GM18909 (cell line): ENCODE results near the gene SP2.
A peak's percentile ranks its signal among the peaks of the same experiment; 100 is the strongest.
"Not testable (repeated sequence)": the region's sequence is repeated elsewhere in the genome, so short reads cannot be mapped to it uniquely, and the experiment has no call there.

Source experiments
- ATAC-seq: cut with Tn5 transposase; IDR thresholded peaks from one replicate; pipeline ENCODE4 v1.9.1; 2021; ENCODE audit warnings: mild to moderate bottlenecking; ENCODE audit not compliant: unreplicated experiment, poor library complexity

SP2 gene

DNA sequence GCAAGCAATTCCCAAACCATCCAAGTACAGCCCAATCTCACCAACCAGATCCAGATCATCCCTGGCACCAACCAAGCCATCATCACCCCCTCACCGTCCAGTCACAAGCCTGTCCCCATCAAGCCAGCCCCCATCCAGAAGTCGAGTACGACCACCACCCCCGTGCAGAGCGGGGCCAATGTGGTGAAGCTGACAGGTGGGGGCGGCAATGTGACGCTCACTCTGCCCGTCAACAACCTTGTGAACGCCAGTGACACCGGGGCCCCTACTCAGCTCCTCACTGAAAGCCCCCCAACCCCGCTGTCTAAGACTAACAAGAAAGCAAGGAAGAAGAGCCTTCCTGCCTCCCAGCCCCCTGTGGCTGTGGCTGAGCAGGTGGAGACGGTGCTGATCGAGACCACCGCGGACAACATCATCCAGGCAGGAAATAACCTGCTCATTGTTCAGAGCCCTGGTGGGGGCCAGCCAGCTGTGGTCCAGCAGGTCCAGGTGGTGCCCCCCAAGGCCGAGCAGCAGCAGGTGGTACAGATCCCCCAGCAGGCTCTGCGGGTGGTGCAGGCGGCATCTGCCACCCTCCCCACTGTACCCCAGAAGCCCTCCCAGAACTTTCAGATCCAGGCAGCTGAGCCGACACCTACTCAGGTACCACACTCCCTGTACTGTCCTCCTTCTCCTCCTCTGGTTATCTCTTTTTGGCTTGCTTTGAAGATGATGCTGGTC is 20.6 kb downstream of the SP2 start:
- ATAC-seq, result no peak

DNA sequence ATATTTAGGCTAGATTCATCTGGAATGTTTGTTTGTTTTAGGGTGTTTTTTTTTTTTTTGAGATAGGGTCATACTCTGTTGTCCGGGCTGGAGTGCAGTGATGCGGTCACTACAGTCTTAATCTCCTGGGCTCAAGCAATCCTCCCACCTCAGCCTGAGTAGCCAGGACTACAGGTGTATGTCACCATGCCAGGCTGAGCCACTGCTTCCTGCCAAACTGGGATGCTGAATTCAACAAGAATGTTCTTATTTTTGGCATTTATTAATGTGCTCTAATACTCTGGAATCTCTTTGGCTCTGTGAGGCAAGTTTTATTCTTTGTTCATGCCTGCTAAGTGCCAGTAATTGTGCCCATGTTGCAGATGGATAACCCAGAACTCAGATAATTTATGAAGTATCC is 21.5 kb downstream of the SP2 start:
- no peak for ATAC-seq

DNA sequence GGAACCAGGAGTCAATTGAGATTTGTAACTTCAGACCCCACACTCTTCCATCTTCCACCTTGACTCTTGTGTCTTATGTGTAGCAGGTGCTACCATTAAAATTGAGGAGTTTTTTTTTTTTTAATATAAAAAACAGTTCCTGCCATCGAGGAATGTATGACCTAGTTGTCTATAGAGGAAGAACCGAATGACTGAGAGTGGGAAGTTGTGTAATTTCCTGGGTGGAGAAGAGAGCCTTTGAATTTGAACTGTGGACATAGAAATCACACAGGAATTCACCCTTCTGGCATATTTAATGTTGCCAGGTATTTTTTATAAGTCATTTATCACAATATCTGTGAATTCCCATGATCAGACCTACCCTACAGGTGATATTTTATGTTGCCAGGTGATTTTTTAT is 22.0 kb downstream of the SP2 start:
- ATAC-seq, result no peak

DNA sequence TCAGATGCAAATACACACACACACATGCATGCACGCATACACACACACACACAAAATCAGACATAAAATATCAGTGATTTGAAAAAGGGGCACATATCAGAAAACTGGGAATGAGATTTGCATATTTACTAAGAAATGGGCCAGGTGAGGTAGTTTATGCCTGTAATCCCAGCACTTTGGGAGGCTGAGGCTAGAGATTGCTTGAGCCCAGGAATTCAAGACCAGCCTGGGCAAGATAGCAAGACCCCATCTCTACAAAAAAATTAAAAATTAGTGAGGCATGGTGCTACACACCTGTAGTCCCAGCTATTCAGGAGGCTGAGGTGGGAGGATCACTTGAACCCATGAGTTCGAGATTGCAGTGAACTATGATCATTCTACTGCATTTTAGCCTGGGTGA is 23.0 kb downstream of the SP2 start:
- no peak for ATAC-seq

DNA sequence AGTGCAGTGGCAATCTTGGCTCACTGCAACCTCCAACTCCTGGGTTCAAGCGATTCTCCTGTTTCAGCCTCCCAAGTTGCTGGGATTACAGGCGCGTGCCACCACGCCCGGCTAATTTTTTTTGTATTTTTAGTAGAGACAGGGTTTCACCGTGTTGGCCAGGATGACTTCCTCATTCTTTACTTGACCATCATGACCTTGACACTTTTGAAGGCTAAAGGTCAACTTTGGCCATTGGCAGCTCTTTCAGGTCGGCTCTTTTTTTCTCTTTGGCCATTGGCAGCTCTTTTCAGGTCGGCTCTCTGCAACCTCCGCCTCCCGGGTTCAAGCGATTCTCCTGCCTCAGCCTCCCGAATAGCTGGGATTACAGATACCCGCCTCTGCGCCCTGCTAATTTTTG is 23.9 kb downstream of the SP2 start:
- not testable (repeated sequence) for ATAC-seq

DNA sequence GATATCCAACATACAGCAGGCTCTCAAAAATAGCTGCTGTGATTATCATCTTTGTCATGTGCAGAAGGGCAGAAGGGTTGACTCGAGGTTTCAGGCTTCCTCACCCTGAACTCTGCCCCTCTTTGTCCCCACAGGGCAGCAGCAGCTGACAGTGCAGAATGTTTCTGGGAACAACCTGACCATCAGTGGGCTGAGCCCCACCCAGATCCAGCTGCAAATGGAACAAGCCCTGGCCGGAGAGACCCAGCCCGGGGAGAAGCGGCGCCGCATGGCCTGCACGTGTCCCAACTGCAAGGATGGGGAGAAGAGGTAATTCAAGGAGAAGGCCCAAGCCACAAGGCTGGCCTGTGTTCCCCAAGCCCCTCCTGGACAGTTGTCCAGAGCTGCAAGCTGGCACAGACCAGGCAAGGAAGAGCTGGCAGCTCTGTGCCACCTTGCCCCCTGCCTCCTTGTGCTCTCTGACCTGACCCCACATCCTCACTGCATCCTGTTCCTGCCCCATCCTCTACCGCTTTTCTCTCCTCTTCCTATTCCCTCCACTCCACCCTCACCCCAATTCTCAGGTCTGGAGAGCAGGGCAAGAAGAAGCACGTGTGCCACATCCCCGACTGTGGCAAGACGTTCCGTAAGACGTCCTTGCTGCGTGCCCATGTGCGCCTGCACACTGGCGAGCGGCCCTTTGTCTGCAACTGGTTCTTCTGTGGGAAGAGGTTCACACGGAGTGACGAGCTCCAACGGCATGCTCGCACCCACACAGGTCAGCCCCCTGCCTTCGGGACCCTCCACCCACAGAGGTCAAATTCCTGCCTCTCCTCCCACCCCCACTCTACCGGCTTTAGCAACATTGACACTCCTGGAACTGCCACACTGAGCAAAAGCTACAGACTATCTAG is 29.0 kb downstream of the SP2 start:
- ATAC-seq, result no peak

DNA sequence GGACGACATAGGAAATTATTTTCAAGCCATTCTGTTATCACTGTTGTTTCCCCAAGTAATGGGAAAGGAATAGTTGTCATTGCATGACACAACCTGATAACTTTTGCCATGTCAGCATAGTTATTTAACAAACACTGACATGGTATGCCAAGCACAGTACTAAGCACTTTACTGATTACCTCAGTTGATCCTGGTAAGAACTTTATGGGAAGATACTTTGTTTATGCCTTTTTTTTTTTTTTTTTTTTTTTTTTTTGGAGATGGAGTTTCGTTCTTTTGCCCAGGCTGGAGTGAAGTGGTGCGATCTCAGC is 29.6 kb downstream of the SP2 start:
- no peak for ATAC-seq

DNA sequence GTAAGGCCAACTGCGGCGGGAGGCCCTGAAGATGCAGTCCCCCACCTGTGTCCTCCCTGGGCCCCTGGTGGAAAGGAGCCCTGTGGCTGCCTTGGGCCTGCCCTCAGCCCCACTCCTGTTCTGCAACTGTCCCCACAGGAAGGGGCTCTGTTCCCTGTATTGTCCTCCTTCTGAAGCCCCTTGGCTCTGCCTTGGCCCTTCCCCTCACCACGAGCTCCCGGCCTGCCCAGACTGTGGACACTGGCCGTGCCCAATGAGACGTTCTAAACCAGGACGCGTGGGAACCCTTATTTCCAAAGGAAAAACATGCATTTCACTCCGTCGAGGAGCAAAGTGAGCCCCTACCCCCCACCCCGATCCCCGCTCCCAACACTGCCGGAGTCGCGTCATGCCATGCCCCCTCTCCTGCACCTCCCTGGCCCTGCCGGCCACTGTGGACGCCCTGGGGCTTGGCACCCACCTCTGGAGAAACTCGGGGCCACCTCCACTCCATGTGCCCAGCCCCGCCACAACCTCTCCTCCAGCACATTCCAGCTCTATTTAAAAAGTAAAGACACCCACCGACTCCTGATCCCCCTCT is 31.9 kb downstream of the SP2 start:
- ATAC-seq, result no peak

DNA sequence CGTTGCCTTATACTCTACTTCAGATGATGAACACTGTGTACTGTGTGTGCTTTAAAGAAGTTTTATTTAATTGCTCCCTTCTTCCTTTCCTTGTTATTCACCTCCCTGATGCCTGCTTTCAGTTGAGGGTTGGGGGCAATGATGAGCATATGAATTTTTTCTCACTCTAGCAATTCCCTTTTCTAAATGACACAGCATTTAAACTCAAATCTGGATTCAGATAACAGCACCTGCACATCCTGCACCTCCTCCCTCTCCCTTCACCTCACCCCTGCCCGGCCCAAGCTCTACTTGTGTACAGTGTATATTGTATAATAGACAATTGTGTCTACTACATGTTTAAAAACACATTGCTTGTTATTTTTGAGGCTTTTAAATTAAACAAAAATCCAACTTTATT is 32.4 kb downstream of the SP2 start:
- ATAC-seq, result no peak

DNA sequence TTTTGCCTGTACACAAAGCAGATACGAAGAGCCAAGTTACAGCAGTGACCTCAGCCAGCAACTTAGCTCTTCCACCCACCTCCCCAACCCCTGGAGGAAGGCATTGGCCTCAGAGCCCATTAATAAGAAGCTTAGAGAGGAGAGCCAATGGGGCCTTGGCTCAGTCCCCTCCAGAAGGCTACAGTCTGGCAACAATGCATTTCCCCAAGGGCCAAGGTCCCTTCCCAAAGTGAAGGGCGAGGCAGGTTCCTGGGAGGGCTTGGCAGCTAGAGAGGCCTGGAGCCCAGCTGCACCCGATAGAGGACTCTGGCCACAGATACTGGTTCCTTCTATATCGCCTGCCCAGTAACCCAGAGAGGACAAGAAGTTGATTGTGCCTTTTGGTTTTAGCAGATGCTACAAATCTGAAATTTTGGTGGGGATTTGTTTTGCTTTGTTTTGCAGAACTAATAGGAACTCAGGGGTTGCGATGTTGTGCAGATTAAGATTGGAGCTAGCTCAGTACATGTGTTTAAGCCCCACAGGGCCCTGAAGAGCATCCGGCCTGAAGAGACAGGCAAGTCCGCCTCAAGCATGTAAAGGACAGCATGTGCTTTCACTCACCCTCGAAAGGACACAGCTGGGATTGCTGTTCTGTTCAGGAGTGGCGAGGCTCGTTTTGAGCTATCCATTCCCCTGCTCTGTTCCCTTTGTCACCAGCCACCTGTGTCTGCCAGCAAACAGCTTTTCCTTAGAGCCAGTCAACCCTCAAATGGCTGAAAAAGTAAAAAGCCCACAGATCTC is 33.4 kb downstream of the SP2 start:
- ATAC-seq, result no peak

DNA sequence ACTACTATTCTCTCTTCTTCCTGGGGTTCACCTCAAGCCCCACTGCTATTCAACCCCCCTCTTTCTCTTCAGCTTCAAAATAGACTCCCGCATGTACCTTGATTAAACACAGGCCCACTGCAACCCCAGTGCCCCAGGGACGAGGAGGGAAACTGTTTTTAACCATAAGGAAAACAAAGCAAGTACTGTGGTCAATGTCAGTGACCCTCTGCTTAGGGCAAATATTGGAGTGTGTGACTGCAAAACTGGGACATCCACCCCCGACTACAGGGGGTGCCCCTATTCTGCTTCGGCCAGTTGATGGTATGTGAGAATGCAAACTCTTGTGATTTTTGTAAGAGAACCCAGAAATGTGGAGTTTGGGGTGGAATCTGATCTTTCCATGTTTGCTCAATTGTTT is 35.8 kb downstream of the SP2 start:
- no peak for ATAC-seq

DNA sequence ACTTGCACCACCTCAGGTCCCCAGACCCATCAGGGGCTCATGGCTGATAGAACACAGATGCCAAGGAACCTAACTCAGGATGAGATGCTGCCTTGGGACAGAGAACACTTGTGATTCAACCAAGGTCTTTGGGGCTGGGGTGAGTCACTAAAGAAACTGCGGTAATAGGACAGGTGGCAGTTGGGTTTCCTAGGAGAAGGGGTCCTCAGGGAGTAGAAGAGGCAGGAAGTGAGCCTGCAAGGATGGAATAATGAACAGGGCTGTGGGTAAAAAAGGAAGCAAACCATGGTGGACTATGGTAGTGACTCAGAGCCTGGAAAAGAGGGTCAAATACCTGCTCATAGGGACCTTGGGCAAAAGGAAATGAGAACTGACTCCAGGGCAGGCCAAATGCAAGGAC is 38.8 kb downstream of the SP2 start:
- no peak for ATAC-seq

DNA sequence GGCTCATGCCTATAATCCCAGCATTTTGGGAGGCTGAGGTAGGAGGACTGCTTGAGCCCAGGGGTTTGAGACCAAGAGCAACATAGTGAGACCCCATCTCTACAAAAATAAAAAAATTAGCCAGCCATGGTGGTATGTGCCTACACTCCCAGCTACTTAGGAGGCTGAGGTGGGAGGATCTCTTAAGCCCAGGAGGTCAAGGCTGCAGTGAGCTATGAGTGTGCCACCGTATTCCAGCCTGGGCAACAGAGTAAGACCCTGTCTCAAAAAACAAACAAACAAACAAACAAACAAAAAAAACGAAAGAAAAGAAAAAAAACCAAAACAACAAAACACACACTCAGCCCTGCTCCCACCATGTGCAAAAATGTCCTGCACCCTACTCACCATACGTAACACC is 39.4 kb downstream of the SP2 start:
- not testable (repeated sequence) for ATAC-seq

DNA sequence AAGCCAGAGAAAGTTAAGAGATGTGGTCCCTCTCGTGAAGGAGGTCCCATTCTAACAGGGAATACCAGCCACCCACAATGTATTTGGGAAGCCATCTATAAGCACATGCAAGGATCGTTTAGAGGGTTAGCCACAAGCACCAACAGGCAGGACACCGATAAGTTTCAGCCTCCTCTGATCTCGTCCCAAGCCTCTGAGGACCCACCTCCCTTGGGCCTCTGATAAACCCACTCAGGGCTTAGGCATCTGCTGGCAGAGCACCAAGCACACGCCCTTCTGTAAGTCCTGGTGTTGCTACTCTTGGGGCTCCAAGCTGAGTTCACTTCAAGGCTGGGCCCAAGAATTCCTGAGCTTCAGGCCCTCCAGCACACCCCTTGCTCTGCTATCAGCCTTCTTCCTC is 39.9 kb downstream of the SP2 start:
- ATAC-seq, result no peak

DNA sequence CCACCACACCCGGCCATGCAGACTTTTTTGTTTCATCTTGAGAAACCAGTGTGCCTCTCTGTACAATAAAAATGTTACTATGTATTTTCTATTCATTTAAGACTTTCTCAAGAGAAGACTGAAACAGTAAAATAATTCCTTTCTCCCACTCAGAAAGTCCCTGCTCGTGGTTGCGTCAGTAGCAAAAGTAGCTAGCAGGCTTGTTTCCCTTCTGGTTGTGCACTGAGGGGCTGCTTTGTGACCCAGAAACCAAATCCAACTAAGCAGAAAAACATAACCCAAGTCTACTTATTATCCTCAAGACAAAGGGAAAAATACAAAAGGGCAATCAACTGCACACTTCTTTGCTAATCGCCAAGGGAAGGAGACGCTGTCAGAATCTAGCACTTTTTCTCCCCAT is 41.9 kb downstream of the SP2 start:
- no peak for ATAC-seq

DNA sequence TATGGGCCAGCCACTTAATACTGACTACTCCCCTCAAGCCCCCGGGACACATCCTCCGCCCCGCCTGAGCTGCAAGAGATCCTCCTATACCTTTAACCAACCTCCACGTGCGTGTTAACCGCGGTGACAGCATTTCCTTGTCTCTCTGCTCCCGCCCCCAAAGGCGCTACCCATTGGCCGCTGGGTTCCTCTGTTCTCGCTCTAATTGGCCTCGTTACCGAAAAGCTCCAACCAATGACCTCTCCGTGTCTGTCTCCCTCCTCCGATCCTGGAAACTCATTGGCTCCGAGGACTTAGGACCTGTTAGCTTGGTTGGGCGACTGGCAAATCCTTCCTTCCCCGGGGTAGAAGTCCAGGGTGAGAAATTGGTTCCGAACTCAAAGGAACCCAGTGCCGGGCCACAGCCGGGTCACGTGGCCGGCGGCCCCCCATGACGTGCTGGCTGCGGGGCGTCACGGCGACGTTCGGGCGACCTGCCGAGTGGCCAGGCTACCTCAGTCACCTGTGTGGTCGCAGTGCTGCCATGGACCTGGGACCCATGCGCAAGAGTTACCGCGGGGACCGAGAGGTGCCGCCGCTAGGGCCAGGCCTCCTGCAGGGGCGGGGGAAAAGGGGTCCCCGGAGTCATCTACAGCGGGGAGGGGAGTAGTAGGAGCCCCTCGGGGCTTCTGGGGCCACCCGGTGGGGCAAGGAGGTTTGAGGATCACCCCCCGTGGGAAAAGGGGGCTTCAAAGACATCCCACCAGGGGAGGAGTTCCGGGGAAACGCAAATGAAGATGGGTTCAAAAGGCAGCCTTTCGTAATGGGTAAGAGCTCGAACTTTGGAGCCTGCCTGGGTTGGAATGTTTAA is 45.4 kb downstream of the SP2 start, which contains the start of gene PNPO:
TSS of gene PNPO (plus strand) at position 326 of the 850 bp plus-strand sequence. CDS start at position 431, 105 bp downstream.
- peak; percentile 95 for ATAC-seq

DNA sequence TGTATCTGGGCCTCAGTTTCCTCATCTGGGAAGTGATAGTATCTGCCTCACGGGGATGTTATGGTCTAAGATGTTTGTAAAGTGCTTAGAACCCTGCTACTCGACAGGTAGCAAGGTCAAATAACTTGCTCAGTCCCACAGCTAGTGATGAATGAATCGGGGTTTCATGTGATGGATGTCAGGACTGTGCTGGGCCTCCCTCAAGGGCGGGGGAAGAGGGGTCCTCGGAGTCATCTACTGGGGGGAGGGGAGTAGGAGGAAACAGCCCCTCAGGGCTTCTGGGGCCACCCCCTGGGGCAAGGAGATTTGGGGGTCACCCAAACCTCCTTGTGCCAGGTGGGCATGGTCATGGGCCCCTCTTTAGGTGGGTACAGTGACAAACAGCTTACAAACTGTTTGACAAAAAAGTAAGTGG is 46.1 kb downstream of the SP2 start:
- ATAC-seq, result no peak

DNA sequence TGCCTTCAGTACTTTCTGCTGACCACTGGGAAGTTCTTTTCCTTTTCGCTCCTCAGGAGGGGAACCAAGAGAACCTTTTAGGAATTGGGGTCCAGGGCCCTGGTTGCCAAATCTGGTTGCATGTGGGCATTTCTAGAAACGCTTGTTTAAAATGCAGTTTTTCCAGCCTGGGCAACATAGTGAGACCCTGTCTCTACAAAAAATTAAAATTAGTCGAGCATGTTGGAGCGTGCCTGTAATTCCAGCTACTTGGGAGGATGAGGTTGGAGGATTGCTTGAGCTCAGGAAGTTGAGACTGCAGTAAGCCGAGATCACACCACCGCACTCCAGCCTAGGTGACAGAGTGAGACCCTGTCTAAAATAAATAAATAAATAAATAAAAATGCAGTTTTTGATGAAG is 46.5 kb downstream of the SP2 start:
- ATAC-seq, result no peak

DNA sequence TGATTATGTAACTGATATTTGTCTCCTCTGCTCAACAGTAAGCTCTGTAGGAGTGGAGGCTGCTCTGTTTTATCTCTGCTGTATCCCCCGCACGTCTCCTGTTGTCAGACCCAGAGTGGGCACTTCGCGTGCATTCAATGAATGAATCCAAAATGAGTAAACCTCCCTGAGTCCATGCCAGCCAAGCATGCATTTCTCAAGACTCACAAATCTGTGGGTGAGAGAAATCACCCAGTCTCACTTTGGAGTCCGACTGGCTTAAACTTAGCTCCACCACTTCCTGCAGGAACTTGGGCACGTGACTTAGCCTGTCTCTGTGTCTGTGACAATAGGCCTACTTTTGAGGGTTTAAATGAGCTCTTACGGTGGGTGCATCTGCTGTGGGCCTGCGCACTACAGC is 49.0 kb downstream of the SP2 start:
- ATAC-seq, result no peak
